Fibroblast of villous mesenchyme (primary cell): Measurements from ENCODE around the gene API5. TPM values are rescaled to one million over a fixed set of nuclear protein-coding genes. Genes with fewer than 3 reads are reported as not detected.
"Not testable (repeated sequence)": the region's sequence is repeated elsewhere in the genome, so short reads cannot be mapped to it uniquely, and the experiment has no call there.

Experiments
- DNase-seq: peaks from one replicate; pipeline ENCODE4 v3.0.0-alpha.2; 2010; ENCODE audit warnings: low read depth
- H3K4me3 ChIP-seq: 2 replicates; pipeline ENCODE4 v1.5.1; 2011; ENCODE audit warnings: low read depth, mild to moderate bottlenecking, low read length
- total RNA-seq: library from RNA; depleted of rRNA; stranded (reverse); fragments of >200 nt; gene quantifications from 2 replicates; pipeline ENCODE4 v1.2.3, GENCODE V29; 2012
- TF ChIP-seq, protein P1 (sequence below): IDR thresholded peaks from 2 replicates; pipeline ENCODE4 v1.5.1; 2012; ENCODE audit warnings: low read depth, mild to moderate bottlenecking, low read length; ENCODE audit not compliant: insufficient read depth

API5 gene
- total RNA-seq, 1 donor, result 110 TPM

DNA sequence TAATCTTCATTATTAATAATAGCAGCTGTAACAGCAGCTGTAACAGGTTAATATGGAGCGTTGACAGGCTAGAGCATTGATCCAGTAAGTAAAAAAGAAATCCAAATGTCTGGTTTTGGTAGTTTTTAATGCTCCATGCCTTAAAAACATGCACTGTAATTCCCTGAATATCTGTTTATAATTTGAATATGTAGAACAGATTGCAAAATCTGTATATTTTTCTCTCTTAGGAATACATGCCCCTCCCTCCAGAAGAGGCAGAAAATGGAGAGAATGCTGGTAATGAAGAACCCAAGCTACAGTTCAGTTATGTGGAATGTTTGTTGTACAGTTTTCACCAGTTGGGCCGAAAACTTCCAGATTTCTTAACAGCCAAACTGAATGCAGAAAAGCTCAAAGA, 16.7 kb downstream of the API5 start:
- no peak overlapping the region for H3K4me3 ChIP-seq
- TF ChIP-seq, protein P1, sequence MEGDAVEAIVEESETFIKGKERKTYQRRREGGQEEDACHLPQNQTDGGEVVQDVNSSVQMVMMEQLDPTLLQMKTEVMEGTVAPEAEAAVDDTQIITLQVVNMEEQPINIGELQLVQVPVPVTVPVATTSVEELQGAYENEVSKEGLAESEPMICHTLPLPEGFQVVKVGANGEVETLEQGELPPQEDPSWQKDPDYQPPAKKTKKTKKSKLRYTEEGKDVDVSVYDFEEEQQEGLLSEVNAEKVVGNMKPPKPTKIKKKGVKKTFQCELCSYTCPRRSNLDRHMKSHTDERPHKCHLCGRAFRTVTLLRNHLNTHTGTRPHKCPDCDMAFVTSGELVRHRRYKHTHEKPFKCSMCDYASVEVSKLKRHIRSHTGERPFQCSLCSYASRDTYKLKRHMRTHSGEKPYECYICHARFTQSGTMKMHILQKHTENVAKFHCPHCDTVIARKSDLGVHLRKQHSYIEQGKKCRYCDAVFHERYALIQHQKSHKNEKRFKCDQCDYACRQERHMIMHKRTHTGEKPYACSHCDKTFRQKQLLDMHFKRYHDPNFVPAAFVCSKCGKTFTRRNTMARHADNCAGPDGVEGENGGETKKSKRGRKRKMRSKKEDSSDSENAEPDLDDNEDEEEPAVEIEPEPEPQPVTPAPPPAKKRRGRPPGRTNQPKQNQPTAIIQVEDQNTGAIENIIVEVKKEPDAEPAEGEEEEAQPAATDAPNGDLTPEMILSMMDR, result no peak
- DNase-seq, result no peak

DNA sequence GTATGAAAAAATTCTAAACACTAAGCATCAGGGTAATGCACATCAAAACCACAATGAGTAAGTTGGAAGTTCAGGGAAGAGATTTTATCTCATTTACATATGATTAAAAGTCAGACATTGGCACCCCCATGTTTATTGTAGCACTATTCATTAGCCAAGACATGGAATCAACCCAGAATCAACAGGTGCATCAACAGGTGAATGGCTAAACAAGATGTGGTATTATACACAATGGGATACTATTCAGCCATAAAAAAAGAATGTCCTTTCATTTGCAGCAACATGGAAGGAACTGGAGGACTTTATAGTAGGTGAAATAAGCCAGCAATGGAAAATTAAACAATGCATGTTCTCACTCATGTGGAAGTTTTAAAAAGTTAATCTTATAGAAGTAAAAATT, 29.4 kb downstream of the API5 start:
- no peak overlapping the region for H3K4me3 ChIP-seq
- no peak for DNase-seq
- TF ChIP-seq, protein P1, result no peak

DNA sequence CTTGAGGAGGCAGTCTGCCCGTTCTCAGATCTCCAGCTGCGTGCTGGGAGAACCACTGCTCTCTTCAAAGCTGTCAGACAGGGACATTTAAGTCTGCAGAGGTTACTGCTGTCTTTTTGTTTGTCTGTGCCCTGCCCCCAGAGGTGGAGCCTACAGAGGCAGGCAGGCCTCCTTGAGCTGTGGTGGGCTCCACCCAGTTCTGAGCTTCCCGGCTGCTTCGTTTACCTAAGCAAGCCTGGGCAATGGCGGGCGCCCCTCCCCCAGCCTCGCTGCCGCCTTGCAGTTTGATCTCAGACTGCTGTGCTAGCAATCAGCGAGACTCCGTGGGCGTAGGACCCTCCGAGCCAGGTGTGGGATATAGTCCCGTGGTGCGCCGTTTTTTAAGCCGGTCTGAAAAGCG, 39.6 kb downstream of the API5 start:
- DNase-seq, H3K4me3 ChIP-seq: not testable (repeated sequence)

DNA sequence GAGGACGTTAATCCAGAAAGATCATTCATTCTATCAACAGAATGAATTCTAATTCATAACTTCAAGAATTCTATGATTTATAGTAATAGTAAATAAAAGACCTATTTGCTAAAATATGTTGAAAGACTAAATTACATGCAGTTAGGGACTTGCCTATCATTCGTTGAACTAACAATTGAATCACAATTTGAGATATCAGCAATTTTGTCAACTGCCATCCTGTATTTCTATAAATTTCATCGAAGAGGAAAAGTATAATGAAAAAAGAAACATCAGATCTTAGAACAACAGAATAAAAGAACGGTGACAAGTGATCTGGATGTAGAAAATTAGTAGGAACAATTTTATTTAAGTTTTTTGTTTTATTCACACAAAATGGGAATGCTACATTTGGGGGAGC, 42.5 kb downstream of the API5 start:
- H3K4me3 ChIP-seq, result no peak overlapping the region
- DNase-seq, result no peak
- TF ChIP-seq, protein P1, result no peak

DNA sequence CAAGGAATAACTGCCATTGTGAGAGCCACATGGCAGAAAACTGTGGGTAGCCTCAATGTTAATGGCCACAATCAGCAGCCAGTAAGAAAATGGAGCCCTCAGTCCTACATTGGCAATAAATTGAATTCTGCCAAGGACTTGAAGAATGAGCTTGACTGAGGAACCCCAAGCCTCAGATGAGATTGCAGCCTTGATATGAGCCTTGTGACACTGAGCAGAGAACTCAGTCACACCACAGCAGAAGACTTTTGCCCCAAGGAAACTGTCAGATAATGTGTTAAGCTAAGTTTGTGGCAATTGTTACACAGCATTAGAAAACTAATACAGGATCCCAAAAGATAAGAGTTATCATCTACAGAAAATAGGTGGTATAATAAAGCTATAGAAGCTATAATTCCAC, 44.5 kb downstream of the API5 start:
- DNase-seq, result no peak
- TF ChIP-seq, protein P1, result no peak
- no peak overlapping the region for H3K4me3 ChIP-seq

DNA sequence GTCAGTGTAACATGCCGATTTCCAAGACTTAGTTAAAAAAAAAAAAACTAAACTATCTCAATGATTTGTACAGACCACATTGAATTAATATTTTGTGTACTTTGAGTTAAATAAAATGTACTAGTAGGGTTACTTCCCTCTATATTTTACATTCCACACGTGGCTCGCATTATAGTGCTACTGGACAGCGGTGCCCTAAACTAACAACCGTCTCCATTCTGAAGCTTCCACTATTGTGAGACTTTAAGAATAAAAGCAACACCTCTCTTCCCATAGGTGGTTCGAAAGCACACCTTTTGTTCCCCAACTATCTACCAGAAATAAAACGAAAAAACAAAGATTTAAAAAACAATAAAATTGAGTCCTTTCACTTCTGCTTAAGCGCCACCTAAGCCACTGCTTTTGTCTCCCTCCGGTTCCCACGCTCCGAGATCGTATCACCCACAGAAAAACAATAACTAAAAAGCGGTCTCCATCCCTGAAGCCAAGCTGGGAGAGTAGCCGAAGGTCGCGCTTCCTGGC, 46.5 kb downstream of the API5 start:
- H3K4me3 ChIP-seq, result peak overlapping the region; percentile 98
- DNase-seq, result peak; percentile 8
- TF ChIP-seq, protein P1, result no peak

DNA sequence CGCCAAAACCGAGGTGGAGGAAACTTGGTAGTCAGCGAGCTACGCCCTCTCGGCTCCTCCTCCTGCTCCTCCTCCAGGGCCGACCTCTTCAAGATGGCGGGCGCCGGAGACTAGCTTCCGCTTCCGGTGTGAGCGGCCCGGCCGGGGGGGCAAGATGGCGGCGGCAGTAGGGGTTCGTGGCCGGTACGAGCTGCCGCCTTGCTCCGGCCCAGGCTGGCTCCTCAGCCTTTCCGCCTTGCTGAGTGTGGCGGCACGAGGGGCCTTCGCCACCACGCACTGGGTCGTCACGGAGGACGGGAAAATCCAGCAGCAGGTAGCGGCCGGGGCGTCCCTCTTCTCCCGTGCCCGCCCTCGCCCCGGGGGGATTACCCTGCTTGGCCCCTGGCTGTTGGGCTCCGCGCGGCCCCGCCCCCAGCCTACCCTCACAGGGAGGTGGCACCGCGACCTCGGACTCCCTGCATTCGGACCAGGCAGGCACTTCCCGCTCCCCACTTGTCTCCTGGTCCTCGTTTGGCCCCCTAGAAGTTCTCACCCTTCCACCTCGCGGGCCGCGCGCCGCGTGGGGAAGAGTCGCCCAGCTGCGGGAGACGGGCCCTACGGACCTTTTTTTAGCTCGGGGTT, 47.1 kb downstream of the API5 start, which contains the start of gene TTC17:
TSS of gene TTC17 (plus strand) at position 120 of the 621 bp plus-strand sequence. CDS start at position 155, 35 bp downstream.
- H3K4me3 ChIP-seq, result peak within 1 kb of the TSS; percentile 98
- TF ChIP-seq, protein P1, result no peak
- DNase-seq, result peak; percentile 91
